Loucy (cell line): ENCODE data around the gene BCKDHA.

Experiments used
- CTCF ChIP-seq: fragments of 200-600 bp; sonication (generic); conservative IDR thresholded peaks from 2 replicates; pipeline ENCODE4 v1.5.1; 2014; ENCODE audit warnings: mild to moderate bottlenecking, antibody characterized with exemption, low read length
- EZH2phosphoT487 ChIP-seq: fragments of 200-600 bp; IDR thresholded peaks from 2 replicates; pipeline ENCODE4 v1.6.1; 2018; ENCODE audit warnings: antibody characterized with exemption, mild to moderate bottlenecking, moderate library complexity, borderline replicate concordance

DNA sequence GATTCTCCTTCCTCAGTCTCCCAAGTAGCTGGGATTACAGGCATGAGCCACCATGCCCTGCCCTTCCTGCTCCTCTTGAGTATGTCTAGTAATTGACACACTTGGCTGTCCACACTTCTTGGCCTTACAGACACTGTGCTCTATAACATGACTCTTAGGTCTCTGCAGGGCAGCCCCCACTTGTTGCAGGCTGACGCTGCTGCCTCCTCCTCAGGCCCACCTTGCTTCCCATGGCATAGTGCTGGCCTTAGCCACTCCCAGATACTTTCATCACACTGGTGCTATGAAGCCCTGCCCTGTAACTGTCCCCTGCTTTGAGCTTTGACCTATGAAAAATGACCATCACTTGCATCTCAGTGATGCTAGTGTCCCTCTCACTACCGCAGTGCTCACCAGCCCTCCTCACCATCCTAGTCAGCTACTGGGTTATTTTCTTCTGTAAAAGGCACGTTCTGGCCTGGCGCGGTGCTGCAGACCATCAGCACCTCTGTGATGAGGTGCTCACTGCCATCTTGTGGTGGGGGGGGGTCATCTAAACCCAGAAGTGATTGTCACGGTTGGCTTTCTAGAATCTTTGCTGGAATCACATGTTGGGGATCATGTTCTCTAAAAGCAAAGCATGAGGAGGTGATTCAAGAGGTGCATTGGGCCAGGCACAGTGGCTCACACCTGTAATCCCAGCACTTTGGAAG, 55.1 kb downstream of the BCKDHA start:
- TF ChIP-seq CTCF (no peak), EZH2phosphoT487 (no peak)
